Liver (tissue), 9 donors: ENCODE measurements around the gene HMG20A. TPM values are rescaled to one million over a fixed set of nuclear protein-coding genes. Genes with fewer than 3 reads are reported as not detected.

Experiments
- DNase-seq: peaks from one replicate; pipeline ENCODE4 v3.0.0-alpha.2; 2017; ENCODE audit warnings: low spot score
- H3K27ac ChIP-seq, 2 donors: one replicate each; pipeline ENCODE4 v1.7.0; 2013; ENCODE audit warnings: inconsistent platforms in 2 of 2, low read length in 2 of 2, control low read depth in 1 of 2, low read depth in 1 of 2, mild to moderate bottlenecking in 1 of 2
- H3K27me3 ChIP-seq, 4 donors: one replicate each; pipeline versions ENCODE4 v1.6.1 to v1.7.0; 2013; ENCODE audit warnings: low read length in 3 of 4, inconsistent platforms in 1 of 4, mild to moderate bottlenecking in 1 of 4, moderate library complexity in 1 of 4; ENCODE audit not compliant: control insufficient read depth in 4 of 4, insufficient read depth in 4 of 4
- H3K36me3 ChIP-seq, 4 donors: one replicate each; pipeline versions ENCODE4 v1.6.1 to v1.7.0; 2013; ENCODE audit warnings: low read length in 3 of 4, mild to moderate bottlenecking in 3 of 4, low read depth in 1 of 4, moderate library complexity in 1 of 4; ENCODE audit not compliant: control insufficient read depth in 4 of 4, insufficient read depth in 3 of 4
- H3K4me1 ChIP-seq, 4 donors: one replicate each; pipeline versions ENCODE4 v1.6.1 to v1.7.0; 2013; ENCODE audit warnings: low read length in 3 of 4, mild to moderate bottlenecking in 3 of 4, moderate library complexity in 1 of 4; ENCODE audit not compliant: control insufficient read depth in 4 of 4, insufficient read depth in 4 of 4
- H3K4me3 ChIP-seq, 3 donors: one replicate each; pipeline versions ENCODE4 v1.6.1 to v1.7.0; 2013; ENCODE audit warnings: low read length in 3 of 3, control low read depth in 1 of 3, low read depth in 1 of 3, mild to moderate bottlenecking in 1 of 3
- H3K9ac ChIP-seq, 2 donors: one replicate each; pipeline ENCODE4 v1.7.0; 2013; ENCODE audit warnings: low read length in 2 of 2, mild to moderate bottlenecking in 2 of 2, moderate library complexity in 2 of 2, control low read depth in 1 of 2, low read depth in 1 of 2
- H3K9me3 ChIP-seq, 4 donors: one replicate each; pipeline versions ENCODE4 v1.6.1 to v1.7.0; 2013; ENCODE audit warnings: low read length in 3 of 4; ENCODE audit not compliant: control insufficient read depth in 4 of 4
- EGR1 ChIP-seq, 2 donors: IDR thresholded peaks; 2 replicates each; pipeline ENCODE4 v1.6.1; 2016 to 2018; ENCODE audit warnings: antibody characterized with exemption in 2 of 2, low read depth in 2 of 2
- FOXA1 ChIP-seq: IDR thresholded peaks from 2 replicates; pipeline ENCODE4 v1.6.1; 2016; ENCODE audit warnings: antibody characterized with exemption
- FOXA2 ChIP-seq: IDR thresholded peaks from 2 replicates; pipeline ENCODE4 v1.6.1; 2016; ENCODE audit warnings: antibody characterized with exemption
- HNF4A ChIP-seq, 2 donors: conservative IDR thresholded peaks; 2 replicates each; pipeline ENCODE4 v1.6.1; 2016; ENCODE audit warnings: antibody characterized with exemption in 2 of 2, mild to moderate bottlenecking in 2 of 2
- HNF4G ChIP-seq: IDR thresholded peaks from 2 replicates; pipeline ENCODE4 v1.6.1; 2016; ENCODE audit warnings: antibody characterized with exemption
- JUND ChIP-seq, 2 donors: IDR thresholded peaks; 2 replicates each; pipeline ENCODE4 v1.6.1; 2016; ENCODE audit warnings: antibody characterized with exemption in 2 of 2
- NR2F2 ChIP-seq: IDR thresholded peaks from 2 replicates; pipeline ENCODE4 v1.6.1; 2016; ENCODE audit warnings: antibody characterized with exemption
- RAD21 ChIP-seq, 2 donors: IDR thresholded peaks; 2 replicates each; pipeline ENCODE4 v1.6.1; 2016; ENCODE audit warnings: antibody characterized with exemption in 2 of 2, mild to moderate bottlenecking in 2 of 2
- SP1 ChIP-seq: IDR thresholded peaks from 2 replicates; pipeline ENCODE4 v1.6.1; 2018; ENCODE audit warnings: antibody characterized with exemption, mild to moderate bottlenecking
- TAF1 ChIP-seq: conservative IDR thresholded peaks from 2 replicates; pipeline ENCODE4 v1.6.1; 2016; ENCODE audit warnings: antibody characterized with exemption, mild to moderate bottlenecking
- YY1 ChIP-seq: IDR thresholded peaks from 2 replicates; pipeline ENCODE4 v1.6.1; 2016; ENCODE audit warnings: antibody characterized with exemption, mild to moderate bottlenecking
- WGBS: extraction: QIAGEN DNeasy Blood & Tissue Kit; methylation state at CpG from one replicate; pipeline ENCODE4 v1.1.7; 2013; 5-methylcytosine and 5-hydroxymethylcytosine counted together
- polyA plus RNA-seq, 2 donors: library from polyadenylated mRNA; stranded (reverse) in 1 of 2; unstranded in 1 of 2; fragments of 200-250 nt in 1 of 2; fragments of >200 nt in 1 of 2; fragmentation: Nextera tagmentation in 1 of 2; extraction: Ambion mirVana in 1 of 2; gene quantifications; one replicate each; pipeline versions ENCODE4 v1.2.1 to v1.2.3, GENCODE V29; 2013 to 2015
- total RNA-seq, 2 donors: library from RNA; depleted of rRNA; stranded (reverse); fragments of >200 nt; gene quantifications; one replicate each; pipeline ENCODE4 v1.2.3, GENCODE V29; 2014
- TF ChIP-seq, protein P1 (sequence below): IDR thresholded peaks from 2 replicates; pipeline ENCODE4 v1.6.1; 2016; ENCODE audit warnings: antibody characterized with exemption
- TF ChIP-seq, protein P2 (sequence below): IDR thresholded peaks from 2 replicates; pipeline ENCODE4 v1.6.1; 2016; ENCODE audit warnings: antibody characterized with exemption, mild to moderate bottlenecking
- TF ChIP-seq, protein P3 (sequence below): IDR thresholded peaks from 2 replicates; pipeline ENCODE4 v1.6.1; 2016; ENCODE audit warnings: antibody characterized with exemption
- TF ChIP-seq, protein P4 (sequence below): fragments of 150-350 bp; IDR thresholded peaks from 2 replicates; pipeline ENCODE4 v1.5.1; 2017; ENCODE audit warnings: improper control_type of control experiment, low read depth, low read length; ENCODE audit not compliant: missing input control
- donor health status: healthy.
- donor health status: healthy.
- donor health status: healthy.
- donor health status: healthy.
- donor health status: healthy.

The HMG20A gene
- total and polyA plus RNA-seq, 4 donors: 7.7 to 19.4 (median 13.3) TPM

DNA sequence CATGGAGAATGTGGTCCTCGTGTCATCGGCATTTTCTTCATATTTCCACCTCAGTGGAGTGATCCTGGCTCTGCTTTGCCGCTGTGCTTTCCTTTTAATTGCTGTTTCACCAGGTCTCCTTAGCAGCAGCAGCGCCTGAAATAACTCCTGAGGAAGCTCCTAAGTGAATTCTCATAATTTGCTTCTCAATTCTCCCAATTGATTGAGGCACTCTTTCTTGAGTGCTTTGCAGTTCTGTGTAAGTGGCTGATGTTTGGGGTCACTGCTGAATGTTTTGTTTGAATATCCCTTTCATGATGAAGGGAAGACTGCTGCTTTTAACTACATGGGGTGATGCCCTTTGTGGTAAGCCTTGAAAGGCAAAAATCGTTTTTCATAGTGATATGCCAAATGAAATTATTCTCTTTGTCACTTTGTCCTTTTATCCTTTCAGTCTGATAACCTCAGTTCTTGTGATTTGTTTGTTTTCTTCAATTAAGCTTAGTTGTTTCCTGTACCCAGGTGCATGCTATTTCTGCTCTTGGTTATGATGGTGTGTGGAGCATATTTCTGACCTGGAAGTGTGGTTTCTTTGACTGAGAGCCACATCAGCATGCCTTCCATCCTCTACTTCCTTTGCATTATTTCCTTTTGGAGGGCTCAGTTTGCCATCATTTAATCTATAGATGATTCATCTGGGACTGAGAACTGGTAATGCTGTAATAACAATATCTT is 36.7 kb downstream of the HMG20A start:
- no peaks in the 10 kb centered on the region for H3K4me1 ChIP-seq
- H3K36me3 ChIP-seq: peaks cover 5 to 12% (median 8%) of the 10 kb centered on the region in 4 donors
- H3K27ac ChIP-seq: no peak overlapping the region
- no peak overlapping the region for H3K9ac ChIP-seq
- no peak for DNase-seq
- H3K27me3 ChIP-seq: no peaks in the 10 kb centered on the region
- no peak overlapping the region for H3K4me3 ChIP-seq
- 84% methylated on average over 5 of the region's 5 CpGs for WGBS
- no peaks in the 10 kb centered on the region for H3K9me3 ChIP-seq
- TF ChIP-seq, protein P1, sequence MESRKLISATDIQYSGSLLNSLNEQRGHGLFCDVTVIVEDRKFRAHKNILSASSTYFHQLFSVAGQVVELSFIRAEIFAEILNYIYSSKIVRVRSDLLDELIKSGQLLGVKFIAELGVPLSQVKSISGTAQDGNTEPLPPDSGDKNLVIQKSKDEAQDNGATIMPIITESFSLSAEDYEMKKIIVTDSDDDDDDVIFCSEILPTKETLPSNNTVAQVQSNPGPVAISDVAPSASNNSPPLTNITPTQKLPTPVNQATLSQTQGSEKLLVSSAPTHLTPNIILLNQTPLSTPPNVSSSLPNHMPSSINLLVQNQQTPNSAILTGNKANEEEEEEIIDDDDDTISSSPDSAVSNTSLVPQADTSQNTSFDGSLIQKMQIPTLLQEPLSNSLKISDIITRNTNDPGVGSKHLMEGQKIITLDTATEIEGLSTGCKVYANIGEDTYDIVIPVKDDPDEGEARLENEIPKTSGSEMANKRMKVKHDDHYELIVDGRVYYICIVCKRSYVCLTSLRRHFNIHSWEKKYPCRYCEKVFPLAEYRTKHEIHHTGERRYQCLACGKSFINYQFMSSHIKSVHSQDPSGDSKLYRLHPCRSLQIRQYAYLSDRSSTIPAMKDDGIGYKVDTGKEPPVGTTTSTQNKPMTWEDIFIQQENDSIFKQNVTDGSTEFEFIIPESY: no peak
- TF ChIP-seq, protein P2, sequence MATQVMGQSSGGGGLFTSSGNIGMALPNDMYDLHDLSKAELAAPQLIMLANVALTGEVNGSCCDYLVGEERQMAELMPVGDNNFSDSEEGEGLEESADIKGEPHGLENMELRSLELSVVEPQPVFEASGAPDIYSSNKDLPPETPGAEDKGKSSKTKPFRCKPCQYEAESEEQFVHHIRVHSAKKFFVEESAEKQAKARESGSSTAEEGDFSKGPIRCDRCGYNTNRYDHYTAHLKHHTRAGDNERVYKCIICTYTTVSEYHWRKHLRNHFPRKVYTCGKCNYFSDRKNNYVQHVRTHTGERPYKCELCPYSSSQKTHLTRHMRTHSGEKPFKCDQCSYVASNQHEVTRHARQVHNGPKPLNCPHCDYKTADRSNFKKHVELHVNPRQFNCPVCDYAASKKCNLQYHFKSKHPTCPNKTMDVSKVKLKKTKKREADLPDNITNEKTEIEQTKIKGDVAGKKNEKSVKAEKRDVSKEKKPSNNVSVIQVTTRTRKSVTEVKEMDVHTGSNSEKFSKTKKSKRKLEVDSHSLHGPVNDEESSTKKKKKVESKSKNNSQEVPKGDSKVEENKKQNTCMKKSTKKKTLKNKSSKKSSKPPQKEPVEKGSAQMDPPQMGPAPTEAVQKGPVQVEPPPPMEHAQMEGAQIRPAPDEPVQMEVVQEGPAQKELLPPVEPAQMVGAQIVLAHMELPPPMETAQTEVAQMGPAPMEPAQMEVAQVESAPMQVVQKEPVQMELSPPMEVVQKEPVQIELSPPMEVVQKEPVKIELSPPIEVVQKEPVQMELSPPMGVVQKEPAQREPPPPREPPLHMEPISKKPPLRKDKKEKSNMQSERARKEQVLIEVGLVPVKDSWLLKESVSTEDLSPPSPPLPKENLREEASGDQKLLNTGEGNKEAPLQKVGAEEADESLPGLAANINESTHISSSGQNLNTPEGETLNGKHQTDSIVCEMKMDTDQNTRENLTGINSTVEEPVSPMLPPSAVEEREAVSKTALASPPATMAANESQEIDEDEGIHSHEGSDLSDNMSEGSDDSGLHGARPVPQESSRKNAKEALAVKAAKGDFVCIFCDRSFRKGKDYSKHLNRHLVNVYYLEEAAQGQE: no peak
- TF ChIP-seq SP1: no peak

DNA sequence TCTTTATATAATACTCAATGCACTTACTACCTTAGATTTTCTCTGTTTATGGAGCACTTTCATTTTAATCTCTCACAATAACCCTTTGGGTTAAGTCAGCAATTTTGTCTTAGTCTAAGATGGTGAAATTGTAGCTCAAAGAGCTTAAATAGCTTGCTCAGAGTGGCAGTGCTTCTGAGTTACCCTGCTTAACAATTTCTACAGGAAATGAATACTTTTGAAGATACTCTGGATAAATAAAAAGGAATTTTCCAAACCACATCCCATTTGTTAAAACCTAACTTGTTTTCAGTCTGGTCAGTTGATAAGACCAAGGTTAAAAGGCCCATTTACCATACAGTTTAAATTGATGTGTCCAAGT is 37.2 kb downstream of the HMG20A start:
- peaks cover 5 to 12% (median 8%) of the 10 kb centered on the region in 4 donors for H3K36me3 ChIP-seq
- no peaks in the 10 kb centered on the region for H3K9me3 ChIP-seq
- no peaks in the 10 kb centered on the region for H3K27me3 ChIP-seq
- no peak overlapping the region for H3K9ac ChIP-seq
- H3K4me3 ChIP-seq: no peak overlapping the region
- no peak overlapping the region for H3K27ac ChIP-seq
- no peak for DNase-seq
- H3K4me1 ChIP-seq: no peaks in the 10 kb centered on the region
- TF ChIP-seq JUND (IDR thresholded peaks at IDR 0.05) (no peak), NR2F2 (peak; percentile 9)

DNA sequence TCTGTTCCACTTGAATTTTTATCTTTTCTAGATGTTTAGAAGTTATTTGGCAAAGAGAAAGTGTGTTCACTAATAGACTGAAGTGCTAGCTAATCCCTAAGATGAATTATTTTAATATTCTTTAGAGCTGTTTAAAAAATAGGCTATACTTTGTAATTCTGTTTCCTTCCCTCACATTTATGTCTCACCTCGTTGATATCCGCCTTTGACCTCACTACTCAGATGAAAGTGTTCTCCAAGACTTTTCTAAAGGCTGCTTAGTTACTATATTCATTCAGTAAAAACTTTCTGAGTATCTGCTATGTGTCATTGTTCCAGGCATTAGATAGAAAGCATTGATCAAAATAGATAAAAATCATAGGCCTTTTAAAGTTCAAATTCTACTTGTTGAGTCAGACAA is 38.3 kb downstream of the HMG20A start:
- no peak for DNase-seq
- H3K9me3 ChIP-seq: no peaks in the 10 kb centered on the region
- H3K27ac ChIP-seq: no peak overlapping the region
- no peaks in the 10 kb centered on the region for H3K27me3 ChIP-seq
- no peak overlapping the region for H3K4me3 ChIP-seq
- WGBS: 94% methylated on average over 2 of the region's 2 CpGs
- no peak overlapping the region for H3K9ac ChIP-seq
- no peaks in the 10 kb centered on the region for H3K4me1 ChIP-seq
- H3K36me3 ChIP-seq: peaks cover 5 to 21% (median 9%) of the 10 kb centered on the region in 4 donors
- TF ChIP-seq YY1 (no peak), EGR1 (IDR thresholded peaks at IDR 0.05; ENCODE audit: low read depth in 2 of 2) (no peak), NR2F2 (no peak), FOXA1 (no peak), FOXA2 (no peak), HNF4G (no peak), HNF4A (conservative IDR thresholded peaks at IDR 0.05) (no peak), SP1 (no peak), TAF1 (no peak), RAD21 (IDR thresholded peaks at IDR 0.05) (no peak)
- TF ChIP-seq, protein P1: no peak
- TF ChIP-seq, protein P3, sequence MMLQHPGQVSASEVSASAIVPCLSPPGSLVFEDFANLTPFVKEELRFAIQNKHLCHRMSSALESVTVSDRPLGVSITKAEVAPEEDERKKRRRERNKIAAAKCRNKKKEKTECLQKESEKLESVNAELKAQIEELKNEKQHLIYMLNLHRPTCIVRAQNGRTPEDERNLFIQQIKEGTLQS: no peak
- TF ChIP-seq, protein P4, sequence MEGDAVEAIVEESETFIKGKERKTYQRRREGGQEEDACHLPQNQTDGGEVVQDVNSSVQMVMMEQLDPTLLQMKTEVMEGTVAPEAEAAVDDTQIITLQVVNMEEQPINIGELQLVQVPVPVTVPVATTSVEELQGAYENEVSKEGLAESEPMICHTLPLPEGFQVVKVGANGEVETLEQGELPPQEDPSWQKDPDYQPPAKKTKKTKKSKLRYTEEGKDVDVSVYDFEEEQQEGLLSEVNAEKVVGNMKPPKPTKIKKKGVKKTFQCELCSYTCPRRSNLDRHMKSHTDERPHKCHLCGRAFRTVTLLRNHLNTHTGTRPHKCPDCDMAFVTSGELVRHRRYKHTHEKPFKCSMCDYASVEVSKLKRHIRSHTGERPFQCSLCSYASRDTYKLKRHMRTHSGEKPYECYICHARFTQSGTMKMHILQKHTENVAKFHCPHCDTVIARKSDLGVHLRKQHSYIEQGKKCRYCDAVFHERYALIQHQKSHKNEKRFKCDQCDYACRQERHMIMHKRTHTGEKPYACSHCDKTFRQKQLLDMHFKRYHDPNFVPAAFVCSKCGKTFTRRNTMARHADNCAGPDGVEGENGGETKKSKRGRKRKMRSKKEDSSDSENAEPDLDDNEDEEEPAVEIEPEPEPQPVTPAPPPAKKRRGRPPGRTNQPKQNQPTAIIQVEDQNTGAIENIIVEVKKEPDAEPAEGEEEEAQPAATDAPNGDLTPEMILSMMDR: no peak
